Brain pericyte (primary cell): ENCODE data around the gene GZF1.
"Not testable (repeated sequence)": the region's sequence is repeated elsewhere in the genome, so short reads cannot be mapped to it uniquely, and the experiment has no call there.

Experiments used
- DNase-seq: peaks from one replicate; pipeline ENCODE4 v3.0.0-alpha.2; 2012; ENCODE audit warnings: low read depth, low spot score

GZF1 gene

GRCh38 chr20:23346002-23346401, 16.0 kb upstream of the GZF1 start:
- DNase-seq, result no peak

GRCh38 chr20:23347791-23348190, 14.2 kb upstream of the GZF1 start:
- no peak for DNase-seq

DNA sequence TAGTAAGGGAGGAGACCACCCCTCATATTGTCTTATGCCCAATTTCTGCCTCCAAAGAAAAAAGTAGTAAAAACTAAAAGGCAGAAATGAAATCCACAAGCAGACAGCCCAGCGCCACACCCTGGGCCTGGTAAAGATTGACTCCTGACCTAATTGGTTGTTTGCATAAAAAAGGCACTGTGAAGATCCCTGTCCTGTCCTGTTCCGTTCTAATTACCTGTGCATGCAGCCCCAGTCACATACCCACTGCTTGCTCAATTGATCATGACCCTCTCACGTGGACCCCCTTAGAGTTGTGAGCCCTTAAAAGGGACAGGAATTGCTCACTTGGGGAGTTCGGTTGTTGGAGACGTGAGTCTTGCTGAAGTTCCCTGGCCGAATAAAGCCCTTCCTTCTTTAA, 13.5 kb upstream of the GZF1 start:
- DNase-seq, result not testable (repeated sequence)

DNA sequence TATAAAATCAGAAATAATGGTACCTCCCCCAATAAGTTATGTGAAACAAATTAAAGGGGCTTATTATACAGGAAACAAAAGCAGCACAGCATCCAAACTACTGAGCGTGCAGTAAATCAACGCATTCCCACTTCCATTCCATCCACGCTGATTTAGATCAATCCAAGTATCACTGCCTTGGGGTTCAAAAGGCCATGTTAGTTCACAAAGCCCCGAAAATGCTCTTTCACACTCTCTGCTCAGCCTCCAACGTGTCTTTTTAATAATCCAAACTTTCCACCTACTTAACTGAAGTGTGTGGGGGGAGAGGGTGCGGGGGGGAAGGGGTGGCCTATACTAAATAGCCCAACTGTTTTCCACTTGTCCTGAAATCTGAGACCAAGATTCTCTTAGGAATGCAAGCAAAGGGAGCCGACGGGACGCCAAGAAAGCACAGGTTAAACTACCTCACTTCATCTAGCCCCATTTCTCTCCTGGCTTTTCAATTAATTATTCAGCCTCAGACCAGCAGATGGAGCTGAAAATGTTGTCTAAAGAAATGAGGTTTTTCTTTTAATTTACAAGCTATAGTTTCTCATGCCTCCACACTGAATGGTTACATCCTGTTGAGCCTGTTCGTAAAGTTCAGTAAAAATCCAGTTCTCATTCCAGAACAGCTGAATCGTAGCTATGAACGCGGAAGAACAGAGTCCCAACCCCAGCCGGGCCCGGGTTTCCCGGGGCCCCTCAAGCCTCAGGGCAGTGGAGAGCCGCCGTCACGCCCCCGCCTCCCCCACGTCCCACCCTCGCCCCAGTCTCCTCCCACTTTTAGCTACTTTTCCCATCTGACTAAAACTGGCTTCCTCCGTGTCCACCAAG, 12.4 kb upstream of the GZF1 start:
- no peak for DNase-seq

DNA sequence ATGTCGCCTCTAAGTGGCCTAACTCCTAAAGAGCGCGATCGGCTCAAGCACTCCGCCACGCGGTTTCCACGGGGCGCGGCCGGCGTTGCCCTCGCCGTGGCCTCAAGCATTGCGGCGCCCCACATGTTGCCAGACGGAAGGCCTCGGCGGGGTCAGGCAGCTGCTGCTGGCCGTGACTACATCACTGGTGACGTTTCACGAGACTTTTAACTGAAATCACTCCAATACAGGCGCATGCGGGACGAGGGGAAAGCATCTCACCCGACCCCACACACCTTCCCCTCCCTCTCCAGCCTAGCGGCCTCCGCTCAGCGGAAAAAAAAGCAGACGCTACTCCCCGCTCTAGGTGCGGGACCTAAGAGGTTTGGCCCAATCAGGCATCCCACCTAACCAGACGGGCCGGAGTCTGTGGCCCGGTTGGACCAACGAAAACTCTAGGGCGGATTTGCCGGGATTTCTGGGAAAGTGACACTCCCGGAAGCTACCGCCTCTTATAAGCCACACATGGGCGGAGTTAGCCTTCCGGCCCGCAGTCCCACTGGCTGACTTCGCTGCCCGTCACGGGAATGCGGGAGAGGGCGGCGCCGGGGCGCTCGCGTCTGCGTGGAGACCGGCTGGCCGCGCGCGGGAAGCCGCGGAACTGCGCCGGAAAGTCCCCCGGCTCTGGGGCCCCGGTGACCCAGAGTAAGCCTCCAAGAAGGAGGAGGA, 11.6 kb upstream of the GZF1 start, which contains the start of gene NXT1:
NXT1 (plus strand) TSS at position 596 of the 708 bp plus-strand sequence. CDS start 3,251 bp downstream, outside the sequence.
- peak; percentile 95 for DNase-seq

DNA sequence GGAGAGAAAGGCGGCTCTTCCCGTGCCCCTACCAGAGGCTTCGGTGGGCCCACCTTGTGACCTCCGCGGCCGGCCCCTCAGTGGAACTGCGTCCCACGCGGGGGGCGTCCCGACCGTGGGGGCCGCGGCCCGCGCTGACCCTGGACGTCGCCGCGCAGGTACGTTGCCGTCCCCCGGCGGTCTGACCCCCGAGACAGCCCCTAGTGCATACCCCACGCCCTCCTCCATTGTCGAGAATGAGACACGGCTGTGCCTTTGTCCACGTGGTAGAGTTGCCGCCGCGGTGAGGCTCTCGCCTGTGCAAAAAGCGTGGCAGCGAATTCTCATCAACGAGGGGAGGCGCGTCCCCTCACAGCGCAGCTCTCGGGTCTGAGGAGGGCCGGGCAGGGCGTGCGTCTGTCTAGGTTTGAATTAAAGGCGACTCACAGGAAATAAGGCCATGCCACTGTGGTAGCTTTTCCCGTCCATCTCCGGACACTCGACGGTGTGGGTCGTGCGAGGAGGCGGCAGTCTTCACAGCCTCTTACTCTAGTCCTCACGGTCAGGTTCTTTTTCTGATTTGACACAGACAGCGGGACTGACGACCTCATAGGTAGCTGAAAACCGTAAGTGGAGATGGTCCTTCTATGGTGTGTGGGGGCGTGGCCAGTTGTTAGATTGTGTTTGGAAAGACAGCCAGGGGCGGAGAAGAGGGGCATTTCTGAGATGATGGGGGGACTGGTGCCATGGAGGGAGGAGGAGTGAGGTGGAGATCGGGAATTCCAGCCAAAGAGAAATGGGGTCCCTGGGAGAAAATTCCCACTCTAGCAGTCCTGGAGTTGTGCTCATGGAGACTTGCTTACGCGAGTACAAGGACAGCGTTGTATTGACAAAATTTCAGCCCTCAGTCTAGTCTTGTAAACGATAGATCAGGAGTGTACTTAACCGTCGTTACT, 10.8 kb upstream of the GZF1 start:
- DNase-seq, result no peak

DNA sequence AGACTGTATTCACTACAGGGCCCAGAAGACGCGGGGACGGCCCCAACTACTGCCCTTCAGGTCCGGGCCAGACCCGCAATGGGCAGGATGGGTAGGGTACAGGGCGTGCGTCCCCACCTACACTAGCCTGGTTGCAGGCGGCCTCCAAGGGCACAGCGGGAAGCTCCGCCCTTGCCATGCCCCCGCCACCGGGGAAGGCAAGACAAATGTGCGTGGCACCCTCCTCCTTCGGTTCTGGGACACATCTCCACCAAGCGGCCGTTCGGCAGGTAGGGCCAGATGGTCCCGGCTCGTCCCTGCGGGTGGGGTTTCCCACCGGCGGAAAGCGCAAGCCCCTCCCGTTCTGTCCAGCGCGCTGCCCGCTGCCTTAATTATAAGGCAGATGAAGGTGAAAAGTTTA, 5.8 kb upstream of the GZF1 start:
- DNase-seq, result no peak

DNA sequence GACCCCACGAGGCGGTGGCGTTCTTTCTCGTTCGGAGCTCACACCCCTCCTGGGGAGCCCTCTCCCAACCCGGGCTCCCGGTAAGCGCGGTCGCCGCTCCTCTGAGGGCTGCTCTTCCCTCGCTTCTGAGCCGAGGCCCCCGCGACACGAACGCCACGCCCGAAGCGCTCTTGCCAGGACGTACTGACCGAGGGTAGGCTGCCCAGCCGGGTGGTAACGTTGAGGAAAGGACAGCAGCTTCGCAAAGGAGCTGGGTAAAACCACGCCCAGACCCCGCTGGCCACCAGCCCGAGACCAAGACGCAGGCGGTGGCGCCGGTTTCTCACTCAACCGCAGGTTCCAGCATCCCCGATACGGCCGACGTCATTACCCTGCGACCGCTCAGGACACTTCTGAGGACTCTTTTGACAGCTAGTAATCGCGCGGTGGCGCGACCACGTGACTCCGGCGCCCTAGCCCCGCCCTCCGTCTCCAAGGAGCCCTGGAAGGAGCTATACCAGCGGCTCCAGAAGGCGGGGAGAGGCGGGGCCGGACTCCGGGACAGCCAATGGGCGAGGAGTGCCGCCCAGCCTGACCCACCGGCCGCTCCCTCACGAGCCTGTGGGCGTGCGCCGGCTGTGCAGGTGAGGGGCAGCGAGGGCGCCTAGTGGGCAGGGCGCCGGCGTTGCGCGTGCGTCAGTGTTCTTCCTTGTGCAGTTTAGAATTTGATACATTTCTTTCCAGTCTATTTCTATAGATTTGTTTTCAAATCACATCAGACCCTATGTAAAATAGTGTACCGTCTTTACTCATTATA, 4.0 kb upstream of the GZF1 start:
- peak; percentile 97 for DNase-seq

DNA sequence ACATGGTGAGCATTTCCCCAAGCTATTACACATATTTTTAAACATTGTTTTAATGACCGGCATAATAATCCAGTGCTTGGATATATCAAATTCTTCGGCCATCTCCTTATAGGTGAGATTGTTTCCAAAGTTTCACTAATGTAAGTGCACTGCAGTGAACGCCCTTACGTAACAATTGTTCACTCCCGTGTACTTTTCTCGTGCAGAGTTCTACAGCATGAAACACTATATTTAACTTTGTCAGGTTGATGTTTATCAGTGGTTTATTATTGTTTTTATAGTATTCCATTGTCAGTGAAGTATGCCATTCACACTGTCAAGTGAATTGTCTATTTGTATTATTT, 3.4 kb upstream of the GZF1 start:
- no peak for DNase-seq

DNA sequence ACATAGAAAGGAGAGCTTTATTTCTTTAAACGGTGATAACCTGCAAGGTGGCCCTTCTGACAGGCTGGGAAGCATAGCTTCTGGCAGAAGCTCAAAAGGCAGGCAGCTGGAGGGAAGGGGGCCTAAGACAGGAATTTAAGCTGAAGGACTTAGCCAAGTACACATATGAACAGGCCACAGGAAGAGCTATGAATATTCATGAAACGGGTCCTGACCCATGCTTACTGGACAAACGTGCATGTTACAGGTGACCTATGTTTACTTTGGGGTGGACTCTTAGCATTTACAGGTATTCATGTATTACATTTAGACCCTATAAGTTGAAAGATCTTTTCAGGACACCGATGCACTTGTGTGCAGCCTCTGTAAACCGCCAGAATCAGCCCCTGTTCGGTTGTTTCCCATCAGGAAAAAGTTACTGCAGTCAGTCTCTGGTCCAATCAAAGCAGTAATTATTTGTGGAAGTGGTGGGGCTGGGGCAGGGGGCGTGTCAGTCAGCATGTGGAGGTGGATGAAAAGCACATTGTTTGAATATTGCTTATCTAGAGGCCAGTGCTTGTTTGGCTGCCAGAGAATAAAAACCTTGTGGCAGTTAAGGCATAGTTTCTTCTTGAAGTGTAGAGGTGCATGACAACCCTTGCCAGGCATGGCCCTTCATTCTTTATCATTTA, 2.9 kb upstream of the GZF1 start:
- DNase-seq, result no peak

- no peak for DNase-seq
These were observed 1.5 kb upstream of the GZF1 start for GRCh38 chr20:23360531-23360930.

DNA sequence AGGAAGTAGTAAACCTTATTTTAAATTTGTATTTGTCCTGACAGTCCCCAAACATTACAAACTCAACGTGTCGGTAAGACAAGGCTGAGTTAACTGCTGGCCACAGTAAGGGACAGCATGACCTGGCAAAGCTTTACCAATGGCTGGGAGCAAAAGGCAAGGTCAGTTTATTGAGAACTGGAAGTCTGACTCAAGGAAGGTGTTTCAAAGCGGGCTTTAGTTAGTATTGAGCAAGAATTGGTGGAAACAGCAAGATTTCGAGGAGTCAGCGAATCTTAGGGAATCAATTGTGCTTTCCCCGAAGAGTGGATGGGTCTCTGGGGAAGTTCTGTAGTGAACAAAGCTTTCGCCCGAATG, 885 bp upstream of the GZF1 start:
- DNase-seq, result no peak

- no peak for DNase-seq
These were observed 642 bp downstream of the GZF1 start for GRCh38 chr20:23362392-23363256.

DNA sequence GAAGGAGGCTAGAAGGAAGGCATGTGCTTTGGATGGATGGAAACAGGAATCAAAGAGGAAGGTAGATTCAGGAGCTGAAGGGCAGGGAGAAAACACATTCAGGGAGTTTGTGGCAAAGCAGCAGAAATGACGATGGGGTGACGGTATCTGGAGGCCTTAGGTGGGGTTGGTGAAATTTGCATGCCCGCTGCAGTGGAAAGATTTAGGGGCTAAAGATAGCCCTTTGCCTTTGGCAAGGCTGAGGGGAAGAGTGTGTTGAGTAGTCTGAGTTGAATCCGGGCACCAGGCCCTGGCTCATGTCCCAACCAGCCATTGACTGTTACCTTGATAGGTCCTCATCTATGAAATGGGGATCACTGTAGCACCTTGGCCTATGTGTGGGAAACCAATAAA, 1.3 kb downstream of the GZF1 start:
- DNase-seq, result no peak

DNA sequence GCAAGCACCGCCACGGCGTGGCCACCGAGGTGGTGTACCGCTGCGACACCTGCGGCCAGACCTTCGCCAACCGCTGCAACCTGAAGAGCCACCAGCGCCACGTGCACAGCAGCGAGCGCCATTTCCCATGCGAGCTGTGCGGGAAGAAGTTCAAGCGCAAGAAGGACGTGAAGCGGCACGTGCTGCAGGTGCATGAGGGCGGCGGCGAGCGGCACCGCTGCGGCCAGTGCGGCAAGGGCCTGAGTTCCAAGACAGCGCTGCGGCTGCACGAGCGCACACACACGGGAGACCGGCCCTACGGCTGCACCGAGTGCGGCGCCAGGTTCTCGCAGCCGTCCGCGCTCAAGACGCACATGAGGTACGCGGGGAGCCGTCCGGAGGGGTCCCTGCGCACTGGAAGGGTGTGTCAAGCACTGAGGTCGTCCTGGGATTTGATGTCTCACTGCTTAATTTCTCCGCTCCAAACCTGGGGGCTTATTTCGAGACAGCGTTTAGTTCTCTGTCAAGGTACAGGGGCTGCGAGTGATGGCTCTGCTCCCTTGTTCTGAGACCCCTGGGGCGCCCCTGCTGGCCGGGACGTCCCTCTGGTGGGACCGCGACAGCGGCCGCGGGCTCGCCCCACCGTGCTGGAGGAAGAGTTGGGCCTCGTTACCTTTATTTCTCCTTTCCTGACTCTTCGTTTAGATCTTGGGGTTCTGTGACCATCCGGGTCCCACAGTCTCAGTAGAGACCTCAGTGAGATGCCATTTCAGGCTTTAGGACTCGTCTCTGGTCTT, 3.6 kb downstream of the GZF1 start:
- DNase-seq, result no peak

DNA sequence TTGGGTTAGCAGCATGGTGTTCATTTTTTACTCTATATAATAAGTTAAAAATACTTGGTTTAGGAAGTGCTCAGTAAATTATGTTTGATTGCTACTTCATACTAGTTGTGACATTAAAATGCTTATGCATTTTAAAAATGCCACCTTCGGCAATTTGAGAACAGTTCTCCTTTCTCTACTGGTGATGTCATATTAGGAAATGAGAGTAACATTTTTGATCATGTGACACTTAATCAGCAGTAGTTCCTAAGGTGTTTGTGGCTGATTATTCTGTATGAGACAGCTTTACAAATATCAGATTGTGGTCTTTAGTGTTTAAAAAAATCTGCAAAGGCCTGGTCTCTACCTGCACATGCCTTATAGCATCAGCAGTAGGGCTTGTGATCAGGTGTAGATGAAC, 4.4 kb downstream of the GZF1 start:
- no peak for DNase-seq

- no peak for DNase-seq
These were observed 5.8 kb downstream of the GZF1 start for GRCh38 chr20:23367770-23368169.

DNA sequence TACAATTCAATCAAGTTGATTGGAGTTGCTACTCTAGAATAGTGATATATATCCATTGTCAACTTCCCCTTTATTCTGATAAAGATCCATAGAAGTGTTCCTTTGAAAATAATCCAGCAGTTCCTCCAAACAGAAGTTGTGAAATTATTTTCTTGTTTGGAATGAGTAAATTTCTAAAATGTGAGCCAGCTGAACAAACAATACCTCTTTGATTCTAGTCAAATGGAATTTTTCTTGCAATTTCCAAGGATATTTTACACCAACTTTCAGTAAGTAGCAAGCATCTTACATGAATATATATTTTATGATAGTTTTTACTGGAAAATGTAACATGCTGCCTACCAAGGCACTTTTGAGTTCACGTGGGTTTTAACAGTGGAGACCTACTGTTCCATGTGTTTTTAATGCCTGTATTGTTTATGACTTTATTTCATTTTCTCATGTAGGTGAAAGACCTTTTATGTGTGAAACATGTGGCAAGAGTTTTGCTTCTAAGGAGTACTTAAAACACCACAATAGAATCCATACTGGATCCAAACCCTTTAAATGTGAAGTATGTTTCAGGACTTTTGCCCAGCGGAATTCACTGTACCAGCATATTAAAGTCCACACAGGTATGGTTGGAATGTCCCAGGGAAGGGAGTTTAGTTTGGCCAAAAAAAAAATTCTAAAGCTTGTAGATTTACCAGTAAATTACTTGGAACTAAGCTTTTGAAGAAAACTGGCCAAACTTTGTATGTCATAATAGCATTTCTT, 6.5 kb downstream of the GZF1 start:
- no peak for DNase-seq
